ENCODE results near the gene CHI3L2. TPM values are rescaled to one million over a fixed set of nuclear protein-coding genes. Genes with fewer than 3 reads are reported as not detected.
"Not testable (repeated sequence)": the region's sequence is repeated elsewhere in the genome, so short reads cannot be mapped to it uniquely, and the experiment has no call there.

Gene CHI3L2
- total RNA-seq, 1 donor from 2014 or later: not detected

DNA sequence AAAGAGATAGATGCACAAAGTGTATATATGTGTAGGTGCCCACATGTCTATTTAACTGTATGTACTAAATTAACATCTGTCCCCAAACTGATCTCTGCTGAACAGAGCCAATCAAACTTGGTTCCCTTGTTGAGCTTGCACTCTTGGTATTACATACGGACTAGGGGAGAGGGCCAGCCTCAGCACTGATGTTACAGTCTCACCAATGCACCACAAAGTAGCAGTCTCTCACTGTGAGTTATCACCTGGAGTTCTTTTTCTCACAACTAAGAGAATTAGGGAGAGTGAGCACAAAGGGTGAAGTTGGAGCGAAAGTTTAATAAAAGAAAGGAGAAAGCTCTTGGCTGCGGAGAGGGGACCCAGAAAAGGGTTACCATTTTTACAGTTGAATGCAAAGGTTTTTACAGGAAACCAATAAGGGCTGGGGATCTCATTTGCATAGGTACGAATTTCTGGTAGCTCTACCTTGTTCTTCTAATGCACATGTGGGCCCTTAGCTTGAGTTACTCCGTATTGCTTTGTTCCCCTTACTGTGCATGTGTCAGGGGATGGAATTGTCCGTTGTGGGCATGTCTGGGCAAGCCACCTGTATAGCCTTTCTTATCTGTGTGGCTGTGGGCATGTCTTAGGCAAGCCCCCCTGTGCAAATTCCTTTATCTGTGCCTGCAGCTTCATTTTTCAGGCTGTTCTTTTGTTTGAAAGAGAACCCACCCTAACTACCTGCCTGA is 13.3 kb upstream of the CHI3L2 start:
- TF ChIP-seq, protein P1, sequence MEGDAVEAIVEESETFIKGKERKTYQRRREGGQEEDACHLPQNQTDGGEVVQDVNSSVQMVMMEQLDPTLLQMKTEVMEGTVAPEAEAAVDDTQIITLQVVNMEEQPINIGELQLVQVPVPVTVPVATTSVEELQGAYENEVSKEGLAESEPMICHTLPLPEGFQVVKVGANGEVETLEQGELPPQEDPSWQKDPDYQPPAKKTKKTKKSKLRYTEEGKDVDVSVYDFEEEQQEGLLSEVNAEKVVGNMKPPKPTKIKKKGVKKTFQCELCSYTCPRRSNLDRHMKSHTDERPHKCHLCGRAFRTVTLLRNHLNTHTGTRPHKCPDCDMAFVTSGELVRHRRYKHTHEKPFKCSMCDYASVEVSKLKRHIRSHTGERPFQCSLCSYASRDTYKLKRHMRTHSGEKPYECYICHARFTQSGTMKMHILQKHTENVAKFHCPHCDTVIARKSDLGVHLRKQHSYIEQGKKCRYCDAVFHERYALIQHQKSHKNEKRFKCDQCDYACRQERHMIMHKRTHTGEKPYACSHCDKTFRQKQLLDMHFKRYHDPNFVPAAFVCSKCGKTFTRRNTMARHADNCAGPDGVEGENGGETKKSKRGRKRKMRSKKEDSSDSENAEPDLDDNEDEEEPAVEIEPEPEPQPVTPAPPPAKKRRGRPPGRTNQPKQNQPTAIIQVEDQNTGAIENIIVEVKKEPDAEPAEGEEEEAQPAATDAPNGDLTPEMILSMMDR (IDR thresholded peaks at IDR 0.05; ENCODE audit: unreplicated experiment): no peak
- peak overlapping the region; percentile 90 for H3K27ac Mint-ChIP-seq
- no peaks in the 10 kb centered on the region for H3K36me3 Mint-ChIP-seq (ENCODE audit: insufficient read depth)
- H3K4me3 Mint-ChIP-seq (ENCODE audit: low read depth): no peak overlapping the region
- no peak for DNase-seq (ENCODE audit: low spot score, unreplicated experiment)
- H3K4me1 Mint-ChIP-seq (ENCODE audit: low read depth): peaks cover 30% of the 10 kb centered on the region
- peaks cover 3% of the 10 kb centered on the region for H3K9me3 Mint-ChIP-seq (ENCODE audit: low read depth)
- no peaks in the 10 kb centered on the region for H3K27me3 Mint-ChIP-seq

DNA sequence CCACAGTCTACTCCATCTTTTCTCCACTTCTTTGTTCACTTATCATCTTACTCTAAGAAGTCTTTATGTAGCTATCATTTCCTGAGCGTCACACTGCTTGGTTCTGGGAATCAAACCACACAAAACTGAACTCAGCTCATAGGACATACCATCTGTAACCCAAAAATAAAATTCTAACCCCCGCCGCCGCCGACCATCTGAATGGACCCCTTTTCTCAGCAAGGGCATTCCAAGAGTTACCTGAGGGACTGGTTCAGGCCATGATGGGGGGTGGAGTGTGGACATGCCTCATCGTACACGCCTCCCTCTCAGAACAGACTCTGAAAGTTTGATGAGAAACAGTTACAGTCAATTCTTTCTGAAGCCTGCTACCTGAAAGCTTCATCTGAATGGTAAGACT is 12.6 kb upstream of the CHI3L2 start:
- Mint-ChIP-seq H3K27ac (peak overlapping the region; percentile 90), H3K4me1 (ENCODE audit: low read depth) (peaks cover 35% of the 10 kb centered on the region), H3K36me3 (ENCODE audit: insufficient read depth) (no peaks in the 10 kb centered on the region), H3K4me3 (ENCODE audit: low read depth) (no peak overlapping the region), H3K9me3 (ENCODE audit: low read depth) (peaks cover 3% of the 10 kb centered on the region), H3K27me3 (no peaks in the 10 kb centered on the region)
- TF ChIP-seq, protein P1 (IDR thresholded peaks at IDR 0.05; ENCODE audit: unreplicated experiment): no peak
- no peak for DNase-seq (ENCODE audit: low spot score, unreplicated experiment)

DNA sequence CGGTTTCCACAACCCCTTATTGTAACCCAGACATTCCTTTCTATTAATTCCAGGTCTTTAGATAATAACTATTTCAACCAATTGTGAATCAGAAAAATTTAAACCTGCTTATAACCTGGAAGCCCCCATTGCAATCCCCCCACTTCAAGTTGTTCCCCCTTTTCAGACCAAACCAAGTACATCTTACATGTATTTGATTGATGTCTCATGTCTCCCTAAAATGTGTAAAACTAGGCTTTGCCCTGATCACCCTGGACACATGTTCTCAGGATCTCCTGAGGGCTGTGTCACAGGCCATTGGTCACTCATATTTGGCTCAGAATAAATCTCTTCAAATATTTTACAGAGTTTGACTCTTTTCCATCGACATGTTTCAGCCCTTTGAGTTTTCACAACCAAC is 12.2 kb upstream of the CHI3L2 start:
- peak overlapping the region; percentile 90 for H3K27ac Mint-ChIP-seq
- H3K4me3 Mint-ChIP-seq (ENCODE audit: low read depth); DNase-seq (ENCODE audit: low spot score, unreplicated experiment); H3K36me3 Mint-ChIP-seq (ENCODE audit: insufficient read depth); H3K9me3 Mint-ChIP-seq (ENCODE audit: low read depth); H3K27me3 Mint-ChIP-seq: not testable (repeated sequence)
- peaks cover 39% of the 10 kb centered on the region for H3K4me1 Mint-ChIP-seq (ENCODE audit: low read depth)

DNA sequence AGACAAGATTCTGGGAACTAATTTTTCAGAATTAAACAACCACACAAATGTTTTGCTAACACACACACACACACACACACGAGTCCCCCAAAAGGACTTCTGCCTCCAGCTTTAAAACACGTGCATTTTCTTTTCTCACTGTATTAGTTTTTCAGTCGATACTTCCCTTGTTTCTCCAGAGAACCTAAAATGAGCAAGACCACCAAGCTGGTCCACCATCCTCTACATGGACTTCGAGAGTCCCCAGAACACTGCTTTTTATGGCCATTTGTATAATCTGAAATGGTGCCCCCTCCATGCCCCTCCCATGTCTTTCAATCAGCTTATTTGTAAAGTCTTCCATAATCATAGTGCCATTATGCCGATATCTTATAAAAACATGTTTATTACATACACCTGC is 10.8 kb upstream of the CHI3L2 start:
- Mint-ChIP-seq H3K9me3 (ENCODE audit: low read depth) (peaks cover 3% of the 10 kb centered on the region), H3K27me3 (no peaks in the 10 kb centered on the region), H3K27ac (no peak overlapping the region), H3K4me1 (ENCODE audit: low read depth) (peaks cover 42% of the 10 kb centered on the region), H3K36me3 (ENCODE audit: insufficient read depth) (no peaks in the 10 kb centered on the region), H3K4me3 (ENCODE audit: low read depth) (no peak overlapping the region)
- DNase-seq (ENCODE audit: low spot score, unreplicated experiment): no peak
- TF ChIP-seq, protein P1 (IDR thresholded peaks at IDR 0.05; ENCODE audit: unreplicated experiment): no peak

DNA sequence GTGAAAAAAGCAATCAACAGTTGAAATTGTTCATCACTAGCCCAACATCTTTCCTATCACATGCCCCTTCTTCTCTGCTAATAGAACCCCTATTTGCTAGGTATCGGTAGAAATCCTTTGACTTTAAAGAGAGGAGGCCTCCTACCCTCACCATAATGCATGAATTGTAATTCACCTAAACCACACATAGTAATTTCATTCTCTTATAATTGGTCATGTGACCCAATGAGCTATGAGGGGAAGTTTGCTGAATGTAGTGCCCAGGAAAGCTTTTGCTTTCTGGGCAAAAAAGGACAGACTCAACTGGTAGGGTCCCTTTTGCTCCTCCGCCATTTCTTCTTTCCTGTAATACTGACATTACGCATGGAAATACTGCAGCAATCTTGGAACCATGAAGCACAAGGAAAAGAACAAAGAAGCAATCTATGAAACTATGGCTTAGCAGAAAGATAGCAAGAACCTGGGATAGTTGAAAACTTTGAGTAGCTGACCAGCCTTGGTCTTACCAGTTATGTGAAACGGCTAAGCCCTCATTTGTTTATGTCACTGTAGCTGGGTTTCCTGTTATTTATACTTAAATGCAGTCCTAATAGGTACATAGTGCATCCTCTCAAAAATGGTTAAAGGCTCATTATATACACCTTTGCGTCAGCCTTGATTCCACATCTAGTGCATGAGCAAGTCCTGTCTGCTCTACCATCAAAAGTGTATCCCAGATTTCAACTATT is 10.2 kb upstream of the CHI3L2 start:
- H3K9me3 Mint-ChIP-seq (ENCODE audit: low read depth): peaks cover 3% of the 10 kb centered on the region
- peaks cover 41% of the 10 kb centered on the region for H3K4me1 Mint-ChIP-seq (ENCODE audit: low read depth)
- no peak overlapping the region for H3K27ac Mint-ChIP-seq

More for the DNA sequence above, 10.2 kb upstream of the CHI3L2 start:
- no peak for DNase-seq (ENCODE audit: low spot score, unreplicated experiment)
- H3K4me3 Mint-ChIP-seq (ENCODE audit: low read depth): no peak overlapping the region
- TF ChIP-seq, protein P1 (IDR thresholded peaks at IDR 0.05; ENCODE audit: unreplicated experiment): no peak
- no peaks in the 10 kb centered on the region for H3K36me3 Mint-ChIP-seq (ENCODE audit: insufficient read depth)
- H3K27me3 Mint-ChIP-seq: no peaks in the 10 kb centered on the region
